NT2/D1 (cell line): ENCODE results near the gene WNT9B.

Experiments
- DNase-seq: peaks from one replicate; pipeline ENCODE4 v3.0.0-alpha.2; 2011; ENCODE audit warnings: low read depth, low spot score
- H3K27me3 ChIP-seq: 2 replicates; pipeline ENCODE4 v1.6.0; 2011; ENCODE audit warnings: mild to moderate bottlenecking; ENCODE audit not compliant: insufficient read length, insufficient read depth
- H3K36me3 ChIP-seq: 2 replicates; pipeline ENCODE4 v1.6.1; 2011; ENCODE audit warnings: mild to moderate bottlenecking, low read length, mixed read lengths; ENCODE audit not compliant: insufficient read depth, insufficient read length
- H3K4me1 ChIP-seq: 2 replicates; pipeline ENCODE4 v1.5.1; 2011; ENCODE audit not compliant: insufficient read depth, insufficient read length
- H3K4me3 ChIP-seq: 2 replicates; pipeline ENCODE4 v1.5.1; 2011; ENCODE audit warnings: low read depth; ENCODE audit not compliant: insufficient read length
- H3K9ac ChIP-seq: 2 replicates; pipeline ENCODE4 v1.6.0; 2011; ENCODE audit warnings: low read depth; ENCODE audit not compliant: insufficient read length
- H3K9me3 ChIP-seq: 2 replicates; pipeline ENCODE4 v1.5.1; 2011; ENCODE audit warnings: mild to moderate bottlenecking, low read length; ENCODE audit not compliant: insufficient read depth
- SUZ12 ChIP-seq: IDR thresholded peaks from 2 replicates; pipeline ENCODE4 v1.6.1; 2011; ENCODE audit not compliant: insufficient read length, insufficient read depth; ENCODE audit errors: extremely low read depth
- YY1 ChIP-seq: IDR thresholded peaks from 2 replicates; pipeline ENCODE4 v1.6.1; 2011; ENCODE audit not compliant: insufficient read length, insufficient read depth
- ZNF274 ChIP-seq: IDR thresholded peaks from 2 replicates; pipeline ENCODE4 v1.6.1; 2011; ENCODE audit warnings: mild to moderate bottlenecking, low read depth, low read length

WNT9B gene

DNA sequence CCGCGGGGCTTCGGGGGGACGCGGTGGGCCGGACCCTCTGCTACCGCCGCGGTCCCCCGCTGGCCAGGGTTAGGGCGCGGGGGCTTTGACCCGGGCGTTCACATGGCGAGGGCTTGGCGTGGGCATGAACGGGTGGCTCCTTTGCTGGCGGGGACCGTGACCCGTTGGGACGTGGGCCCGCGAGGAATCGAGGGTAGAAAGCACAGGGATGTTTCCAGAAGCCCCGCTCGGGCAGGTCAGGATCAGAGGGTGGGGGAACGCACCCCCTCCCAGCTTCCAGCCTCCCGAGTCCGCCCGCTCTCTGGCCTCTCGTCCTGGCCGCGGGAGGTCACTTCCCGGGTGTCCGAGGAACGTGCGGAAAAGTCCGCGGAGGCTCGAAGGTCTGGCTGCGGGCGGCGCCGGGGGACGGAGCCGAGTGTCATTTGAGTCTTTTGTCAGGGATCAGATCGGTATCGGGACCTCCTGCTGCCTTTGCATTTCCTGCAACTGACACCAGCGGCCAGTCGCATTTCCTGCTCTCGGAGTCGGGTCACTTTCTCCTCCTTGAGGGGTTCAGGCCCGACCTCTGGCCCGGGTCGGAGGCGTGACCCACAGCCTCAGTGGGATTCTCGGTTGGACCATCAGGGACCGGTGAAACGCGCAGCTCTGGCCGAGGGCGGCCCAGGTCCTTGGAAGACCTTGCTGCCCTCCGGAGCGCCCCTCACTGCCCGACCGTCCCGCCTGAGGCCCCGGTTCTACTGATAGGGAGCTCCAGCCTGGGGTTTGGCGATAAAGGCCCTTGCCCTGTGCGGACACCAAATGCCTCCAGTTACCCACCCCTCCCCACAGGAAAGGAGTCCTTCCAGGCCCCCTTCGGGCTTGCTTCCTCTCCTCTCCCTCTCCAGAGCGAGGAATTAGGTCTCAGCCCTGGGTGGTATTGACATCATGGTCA is 32.2 kb upstream of the WNT9B start:
- Histone ChIP-seq H3K9me3 (no peaks in the 10 kb centered on the region), H3K36me3 (no peaks in the 10 kb centered on the region), H3K4me3 (peak overlapping the region; percentile 51), H3K27me3 (peaks cover 91% of the 10 kb centered on the region), H3K9ac (peak overlapping the region; percentile 57), H3K4me1 (peaks cover 32% of the 10 kb centered on the region)
- DNase-seq, result no peak
- TF ChIP-seq ZNF274 (no peak), SUZ12 (peak; percentile 11)

DNA sequence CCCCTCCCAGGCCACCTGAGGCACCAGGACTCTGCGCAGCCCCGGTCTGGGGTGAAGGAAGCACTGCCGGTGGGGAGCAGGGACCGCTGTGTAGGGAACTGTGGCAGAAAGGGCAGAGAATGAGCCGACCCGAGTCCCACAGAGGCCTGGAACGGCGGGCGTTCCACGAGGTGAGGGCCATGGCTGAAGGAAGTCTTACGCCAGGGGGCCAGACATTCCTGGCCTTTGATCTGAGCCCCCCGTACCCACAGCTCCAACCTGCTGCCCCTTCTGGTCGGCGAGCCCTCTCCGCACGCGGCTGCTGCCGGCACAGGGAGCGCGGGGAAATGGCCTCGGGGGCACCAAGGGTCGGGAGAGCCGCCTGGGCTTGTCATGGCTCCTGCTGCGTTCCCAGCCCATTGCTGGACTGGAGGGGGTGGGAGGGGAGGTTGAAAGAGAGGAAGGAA is 31.5 kb upstream of the WNT9B start:
- DNase-seq, result no peak
- Histone ChIP-seq H3K27me3 (peaks cover 94% of the 10 kb centered on the region), H3K9ac (peak overlapping the region; percentile 57), H3K9me3 (no peaks in the 10 kb centered on the region), H3K4me3 (peak overlapping the region; percentile 51), H3K36me3 (no peaks in the 10 kb centered on the region), H3K4me1 (peaks cover 27% of the 10 kb centered on the region)
- TF ChIP-seq SUZ12, result peak; percentile 15
- no peak for TF ChIP-seq YY1

DNA sequence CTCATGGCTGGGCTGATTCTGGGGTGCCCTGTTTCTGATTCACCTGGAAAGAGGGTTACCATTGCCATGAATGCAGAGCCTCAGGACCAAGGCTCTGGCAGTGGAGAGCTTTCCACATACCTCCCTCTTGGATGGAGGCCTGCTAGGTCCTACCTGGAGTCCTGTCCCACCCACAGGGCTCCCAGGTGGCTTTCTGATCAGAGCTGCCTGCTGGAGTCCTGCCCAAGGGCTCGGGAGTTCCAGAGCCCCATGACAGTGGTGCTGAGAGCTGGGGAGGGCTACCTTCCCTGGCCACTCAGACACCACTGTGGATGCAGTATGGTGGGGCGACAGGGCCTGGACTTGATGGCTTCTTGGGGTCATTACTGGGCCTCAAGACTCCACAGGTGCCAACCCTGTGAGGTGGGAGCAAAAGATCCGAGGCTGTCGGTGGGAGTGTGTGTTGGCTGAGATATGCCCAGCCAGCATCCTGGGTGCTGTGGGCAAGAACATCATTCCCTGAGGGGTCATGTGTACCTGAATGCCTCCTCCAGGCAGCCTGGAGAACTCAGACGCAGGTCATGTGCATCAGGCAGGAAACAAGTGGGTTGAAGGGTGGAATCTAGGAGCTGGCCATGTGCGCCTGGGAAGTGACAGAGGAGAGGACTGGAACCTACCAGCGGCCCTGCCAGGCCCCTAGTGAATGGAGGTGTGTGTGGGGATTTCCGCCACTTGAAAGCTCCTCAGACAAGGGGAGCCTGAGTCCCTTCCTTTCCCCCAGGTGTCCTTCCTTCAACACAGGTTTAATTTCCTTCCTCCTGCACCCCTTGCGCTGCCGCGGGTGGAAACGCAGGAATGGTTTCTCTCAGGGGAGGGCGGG is 30.6 kb upstream of the WNT9B start:
- Histone ChIP-seq H3K36me3 (no peaks in the 10 kb centered on the region), H3K27me3 (peaks cover 93% of the 10 kb centered on the region), H3K4me3 (peak overlapping the region; percentile 16), H3K4me1 (peaks cover 24% of the 10 kb centered on the region), H3K9ac (peak overlapping the region; percentile 52), H3K9me3 (no peaks in the 10 kb centered on the region)
- TF ChIP-seq ZNF274, result no peak
- no peak for DNase-seq

DNA sequence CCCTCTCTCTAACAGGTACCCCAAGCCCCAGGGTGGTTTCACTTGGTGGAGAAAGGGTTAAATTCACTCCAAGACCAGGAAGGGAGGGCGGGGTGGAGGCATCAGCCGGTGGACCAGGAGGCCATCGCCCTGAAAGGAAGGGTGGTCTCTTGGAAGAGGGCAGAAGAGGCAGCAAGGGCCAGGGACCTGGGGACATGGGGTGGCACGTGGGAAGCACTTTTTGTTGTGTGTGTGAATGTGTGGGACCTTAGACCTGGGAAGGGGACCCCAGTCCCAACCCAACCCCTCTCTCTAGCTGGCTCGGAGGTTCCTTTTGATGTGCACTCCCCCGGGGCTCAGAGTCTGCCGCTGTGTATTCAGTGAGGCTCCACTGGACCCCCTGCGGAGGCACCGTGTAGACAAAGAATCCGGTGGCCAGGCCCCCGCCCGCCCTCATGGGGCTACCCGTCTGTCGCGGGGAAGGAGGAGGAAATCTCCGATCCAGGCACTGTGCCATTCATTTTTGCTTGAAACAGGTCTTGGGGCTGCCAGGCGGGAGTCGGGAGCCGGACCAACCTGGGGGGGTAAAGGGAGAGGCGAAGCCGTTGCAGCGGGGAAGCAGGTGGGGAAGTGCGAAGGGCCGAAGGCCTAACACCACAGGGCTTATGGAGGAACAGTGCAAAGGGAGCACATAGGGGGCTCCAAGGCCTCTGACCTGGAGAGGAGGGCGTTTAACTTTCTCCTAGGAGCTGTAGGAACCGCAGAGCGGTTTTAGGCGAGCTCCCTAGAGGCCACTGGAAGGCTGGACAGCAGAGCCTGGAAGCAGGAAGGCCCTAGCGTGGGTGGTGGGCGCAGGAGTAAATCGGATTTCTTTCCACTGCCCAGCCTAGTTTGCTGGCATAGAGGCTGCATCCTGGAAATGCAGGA is 29.6 kb upstream of the WNT9B start:
- DNase-seq, result no peak
- peaks cover 20% of the 10 kb centered on the region for H3K4me1 ChIP-seq
- no peak overlapping the region for H3K4me3 ChIP-seq
- H3K36me3 ChIP-seq, result no peaks in the 10 kb centered on the region
- TF ChIP-seq YY1 (no peak), ZNF274 (no peak), SUZ12 (no peak)
- H3K9me3 ChIP-seq, result no peaks in the 10 kb centered on the region
- H3K27me3 ChIP-seq, result peaks cover 91% of the 10 kb centered on the region
- no peak overlapping the region for H3K9ac ChIP-seq

DNA sequence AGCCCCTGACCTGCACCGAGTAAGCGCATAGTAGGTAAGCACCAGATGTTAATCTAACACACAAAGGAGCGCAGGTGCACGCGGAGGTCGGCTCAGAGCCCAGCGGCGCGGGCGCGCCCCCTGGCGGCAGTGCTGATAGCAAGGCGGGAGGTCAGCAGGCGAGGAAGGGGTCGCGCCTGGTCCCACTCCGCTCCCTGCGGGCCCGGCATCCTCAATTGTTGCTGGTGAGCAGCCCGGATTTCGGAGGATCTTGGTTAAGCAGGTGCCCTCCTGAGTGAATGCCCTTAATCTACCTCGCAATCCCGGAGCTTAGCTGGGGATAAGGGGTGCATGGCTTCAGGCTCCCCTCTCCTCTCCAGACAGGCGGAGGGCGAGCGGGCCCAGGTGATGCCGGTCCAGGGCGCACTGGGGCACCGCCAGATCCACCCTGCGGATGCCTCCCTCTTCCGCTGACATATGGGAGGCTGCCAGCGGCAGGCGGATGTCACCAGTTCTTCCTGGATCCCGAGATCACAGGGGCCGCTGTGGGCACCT is 28.9 kb upstream of the WNT9B start:
- Histone ChIP-seq H3K4me3 (no peak overlapping the region), H3K4me1 (peaks cover 20% of the 10 kb centered on the region), H3K36me3 (no peaks in the 10 kb centered on the region), H3K27me3 (peaks cover 90% of the 10 kb centered on the region), H3K9me3 (no peaks in the 10 kb centered on the region), H3K9ac (no peak overlapping the region)
- DNase-seq, result no peak
- TF ChIP-seq YY1 (no peak), ZNF274 (no peak), SUZ12 (no peak)

DNA sequence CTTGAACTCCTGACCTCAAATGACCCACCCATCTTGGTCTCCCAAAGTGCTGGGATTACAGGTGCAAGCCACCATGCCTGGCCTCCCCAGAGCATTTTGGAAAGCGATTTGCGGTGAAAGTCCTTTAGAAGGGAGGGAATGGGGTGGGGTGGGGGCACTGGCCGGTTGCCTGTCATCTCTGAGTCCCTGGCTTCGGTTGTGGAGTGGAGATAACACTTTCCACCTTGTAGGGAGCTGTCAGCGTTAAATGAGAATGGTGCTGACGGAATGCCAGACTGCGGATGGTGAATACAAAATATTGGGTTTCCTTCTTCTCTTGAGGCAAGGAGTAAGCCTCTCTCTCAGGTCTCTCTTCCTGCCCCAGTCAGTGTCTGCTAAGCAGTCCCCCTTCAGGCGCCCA is 27.7 kb upstream of the WNT9B start:
- TF ChIP-seq YY1 (no peak), SUZ12 (no peak), ZNF274 (no peak)
- H3K36me3 ChIP-seq, result no peaks in the 10 kb centered on the region
- H3K27me3 ChIP-seq, result peaks cover 80% of the 10 kb centered on the region
- H3K4me1 ChIP-seq, result peaks cover 20% of the 10 kb centered on the region
- no peak for DNase-seq
- no peak overlapping the region for H3K9ac ChIP-seq
- H3K9me3 ChIP-seq, result no peaks in the 10 kb centered on the region
- no peak overlapping the region for H3K4me3 ChIP-seq
